Pancreas (tissue), 10 donors: ENCODE data around the gene DENND1B. TPM values are rescaled to one million over a fixed set of nuclear protein-coding genes. Genes with fewer than 3 reads are reported as not detected.
A peak's percentile ranks its signal among the peaks of the same experiment; 100 is the strongest.

Experiments
- ATAC-seq, 4 donors: fragments of 200-7000 bp; cut with Tn5 transposase; one replicate each; pipeline versions ENCODE4 v1.8.0 to v1.9.1; 2020; ENCODE audit warnings: mild to moderate bottlenecking in 4 of 4, moderate library complexity in 4 of 4
- DNase-seq, 6 donors: peaks; one replicate each; pipeline ENCODE4 v3.0.0-alpha.2; 2020
- FAIRE-seq: peaks from 2 replicates; lab custom pipeline; 2012; peaks lifted over from hg19 to GRCh38; lab: Jason Lieb, UNC
- H3K27ac ChIP-seq, 4 donors: fragments of 200-600 bp; sonication (generic); 1 replicate in 3 of 4; 2 replicates in 1 of 4; pipeline versions ENCODE4 v1.5.0 to v1.8.0; 2020
- H3K27me3 ChIP-seq, 4 donors: fragments of 200-600 bp; one replicate each; pipeline ENCODE4 v1.8.0; 2021
- H3K36me3 ChIP-seq, 3 donors: fragments of 200-600 bp; sonication (generic) in 1 of 3; one replicate each; pipeline versions ENCODE4 v1.5.0 to v1.8.0; 2020 to 2021
- H3K4me1 ChIP-seq, 3 donors: fragments of 200-600 bp; one replicate each; pipeline ENCODE4 v1.8.0; 2021
- H3K4me3 ChIP-seq, 4 donors: fragments of 200-600 bp; sonication (generic) in 2 of 4; one replicate each; pipeline versions ENCODE4 v1.5.0 to v1.8.0; 2020 to 2021
- H3K9me3 ChIP-seq, 4 donors: fragments of 200-600 bp; one replicate each; pipeline ENCODE4 v1.8.0; 2021
- CTCF ChIP-seq, 4 donors: fragments of 200-600 bp; sonication (generic) in 3 of 4; IDR thresholded peaks; one replicate each; pipeline versions ENCODE4 v1.5.0 to v1.8.0; 2021; ENCODE audit warnings: antibody characterized with exemption in 4 of 4
- WGBS, 2 donors: extraction: QIAGEN DNeasy Blood & Tissue Kit; methylation state at CpG; one replicate each; pipeline ENCODE4 v1.1.7; 2013; 5-methylcytosine and 5-hydroxymethylcytosine counted together
- intact Hi-C, 3 donors: fragments of 100-400 bp; cut with DNase I; formaldehyde crosslinking; loops; one replicate each; pipeline versions ENCODE4 v1.11.1 to v1.14.2; 2022
- polyA plus RNA-seq, 2 donors: library from polyadenylated mRNA; stranded (reverse); fragments of 200-250 nt; gene quantifications; one replicate each; pipeline ENCODE4 v1.2.3, GENCODE V29; 2013
- total RNA-seq, 6 donors: library from RNA; stranded (reverse); fragmentation: NEBNext Ultra II Directional in 4 of 6; extraction: Animal tissue kit (Norgen Biotek cat#: 25700) in 4 of 6; gene quantifications; one replicate each; pipeline versions ENCODE4 v1.2.1 to v1.2.4, GENCODE V29; 2021 to 2023
- donor health status: healthy with polysubstance abuse.
- donor health status: DM: no; HTN: no; CAD: no; lungs with moderate emphysema.
- donor health status: DM: no; HTN: no; CAD: no.
- donor health status: control.
- donor health status: control.
- donor health status: Bipolar disorder and iron deficiency.
- donor health status: DM: yes; HTN: yes; CAD: no.
- donor health status: DM: no; HTN: no; CAD: no.
- donor health status: DM: no; HTN: no; CAD: no.
- donor health status: DM: yes; HTN: yes; CAD: no.

Gene DENND1B
- total and polyA plus RNA-seq, 8 donors = 3.1 to 16.8 (median 11.1) TPM

GRCh38 chr1:197786280-197786679 is 11.0 kb upstream of the DENND1B start:
- intact Hi-C loops = no loop called here
- no peak for FAIRE-seq
- 93 to 97% methylated on average over 1 of the region's 1 CpG for WGBS, 2 donors

GRCh38 chr1:197783510-197783948 is 8.2 kb upstream of the DENND1B start:
- DNase-seq (no peak), FAIRE-seq (peak; percentile 90), ATAC-seq (peak in 3 of 4 donors; percentile 50 to 57 (median 53))
- WGBS, 2 donors = 56 to 57% methylated on average over 1 of the region's 1 CpG
- intact Hi-C loops = no loop called here
- no peak overlapping the region for H3K4me3 ChIP-seq
- peaks cover 0 to 7% (median 0%) of the 10 kb centered on the region in 3 donors for H3K4me1 ChIP-seq
- no peaks in the 10 kb centered on the region for H3K27me3 ChIP-seq
- no peaks in the 10 kb centered on the region for H3K36me3 ChIP-seq
- TF ChIP-seq CTCF (IDR thresholded peaks at IDR 0.05) = no peak
- H3K27ac ChIP-seq = peak overlapping the region in 2 of 4 donors; percentile 24 to 39
- no peaks in the 10 kb centered on the region for H3K9me3 ChIP-seq

More at GRCh38 chr1:197786280-197786679, 11.0 kb upstream of the DENND1B start:
- H3K27me3 ChIP-seq = no peaks in the 10 kb centered on the region
- DNase-seq (no peak), ATAC-seq (no peak)
- no peak overlapping the region for H3K4me3 ChIP-seq
- H3K4me1 ChIP-seq = peaks cover 0 to 7% (median 0%) of the 10 kb centered on the region in 3 donors
- no peak overlapping the region for H3K27ac ChIP-seq
- no peaks in the 10 kb centered on the region for H3K36me3 ChIP-seq
- H3K9me3 ChIP-seq = no peaks in the 10 kb centered on the region
- TF ChIP-seq CTCF (IDR thresholded peaks at IDR 0.05) = no peak

GRCh38 chr1:197782722-197783360 is 7.6 kb upstream of the DENND1B start:
- H3K27ac ChIP-seq = peak overlapping the region in 1 of 4 donors; percentile 39
- no peak overlapping the region for H3K4me3 ChIP-seq
- no peaks in the 10 kb centered on the region for H3K36me3 ChIP-seq
- no peaks in the 10 kb centered on the region for H3K9me3 ChIP-seq
- no peak for FAIRE-seq
- peak in 2 of 4 donors; percentile 44 to 50 for ATAC-seq
- intact Hi-C loops = no loop called here
- no peak for DNase-seq
- H3K27me3 ChIP-seq = no peaks in the 10 kb centered on the region
- 83 to 88% methylated on average over 3 of the region's 3 CpGs for WGBS, 2 donors
- TF ChIP-seq CTCF (IDR thresholded peaks at IDR 0.05) = no peak
- peaks cover 0 to 7% (median 0%) of the 10 kb centered on the region in 3 donors for H3K4me1 ChIP-seq

GRCh38 chr1:197781968-197782721 is 6.9 kb upstream of the DENND1B start:
- DNase-seq = no peak
- Histone ChIP-seq H3K36me3 (no peaks in the 10 kb centered on the region), H3K27ac (no peak overlapping the region), H3K9me3 (no peaks in the 10 kb centered on the region), H3K4me3 (no peak overlapping the region), H3K4me1 (peaks cover 0 to 7% (median 0%) of the 10 kb centered on the region in 3 donors), H3K27me3 (no peaks in the 10 kb centered on the region)
- WGBS, 2 donors = 77 to 80% methylated on average over 2 of the region's 2 CpGs
- intact Hi-C loops = no loop called here
- no peak for FAIRE-seq
- no peak for ATAC-seq
- no peak for TF ChIP-seq CTCF (IDR thresholded peaks at IDR 0.05)
